ENCODE results near the gene CPNE5.

The CPNE5 gene

GRCh38 chr6:36847991-36848390 lies 8.7 kb upstream of the CPNE5 start:
- no peak for DNase-seq (ENCODE audit: low spot score)
- no peak for TF ChIP-seq CTCF (IDR thresholded peaks at IDR 0.05; ENCODE audit: extremely low read depth, missing control alignments)

- no peak for TF ChIP-seq CTCF (IDR thresholded peaks at IDR 0.05; ENCODE audit: extremely low read depth, missing control alignments)
- DNase-seq (ENCODE audit: low spot score): no peak
Observed at GRCh38 chr6:36847152-36847551, 7.9 kb upstream of the CPNE5 start.

- no peak for TF ChIP-seq CTCF (IDR thresholded peaks at IDR 0.05; ENCODE audit: extremely low read depth, missing control alignments)
Observed at GRCh38 chr6:36845233-36845632, 6.0 kb upstream of the CPNE5 start.

GRCh38 chr6:36844232-36845170 lies 5.3 kb upstream of the CPNE5 start:
- DNase-seq (ENCODE audit: low spot score): no peak
- no peak for TF ChIP-seq CTCF (IDR thresholded peaks at IDR 0.05; ENCODE audit: extremely low read depth, missing control alignments)

More at GRCh38 chr6:36845233-36845632, 6.0 kb upstream of the CPNE5 start:
- no peak for DNase-seq (ENCODE audit: low spot score)

GRCh38 chr6:36843170-36843569 lies 3.9 kb upstream of the CPNE5 start:
- TF ChIP-seq CTCF (IDR thresholded peaks at IDR 0.05; ENCODE audit: extremely low read depth, missing control alignments): no peak
- DNase-seq (ENCODE audit: low spot score): no peak

- DNase-seq (ENCODE audit: low spot score): no peak
- TF ChIP-seq CTCF (IDR thresholded peaks at IDR 0.05; ENCODE audit: extremely low read depth, missing control alignments): no peak
Observed at GRCh38 chr6:36841756-36842155, 2.5 kb upstream of the CPNE5 start.

Data from GM20000 (cell line).